ENCODE results near the gene DDX24. TPM values are rescaled to one million over a fixed set of nuclear protein-coding genes. Genes with fewer than 3 reads are reported as not detected.

Gene DDX24
- total and polyA plus RNA-seq, 4 donors, result 142 to 263 (median 251) TPM

DNA sequence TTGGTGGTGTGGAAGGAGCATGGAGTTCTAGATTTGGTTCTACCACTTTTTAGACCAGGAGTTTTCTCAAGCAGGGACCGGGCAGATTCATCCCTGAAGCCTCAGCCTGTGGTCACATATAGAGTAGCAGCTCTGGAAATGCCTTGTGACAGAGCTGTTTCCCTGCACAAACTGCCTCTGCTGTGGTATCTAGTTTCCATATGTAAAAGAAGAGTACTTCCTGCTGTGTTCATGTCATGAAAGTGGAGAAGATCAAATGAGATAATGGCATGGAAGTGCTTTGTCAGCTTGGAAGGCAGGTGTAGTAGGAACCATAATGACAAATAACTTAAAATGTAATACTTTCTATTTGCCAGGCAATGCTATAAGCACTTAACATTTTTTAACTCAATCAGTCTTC is 28.8 kb downstream of the DDX24 start:
- Histone ChIP-seq H3K36me3 (ENCODE audit: control insufficient read depth, insufficient read depth, low read length) (peaks cover 67% of the 10 kb centered on the region), H3K27ac (ENCODE audit: low read depth, low read length) (no peak overlapping the region), H3K4me1 (ENCODE audit: control insufficient read depth, insufficient read depth, low read length) (peaks cover 41% of the 10 kb centered on the region), H3K4me3 (ENCODE audit: low read depth, low read length) (no peak overlapping the region), H3K9me3 (ENCODE audit: control insufficient read depth, insufficient read depth, low read length) (no peaks in the 10 kb centered on the region), H3K27me3 (ENCODE audit: control insufficient read depth, insufficient read depth, low read length) (no peaks in the 10 kb centered on the region)
- 100% methylated on average over 1 of the region's 1 CpG for WGBS (ENCODE audit: insufficient coverage)
- DNase-seq (ENCODE audit: low read depth in 4 of 6, low spot score in 6 of 6), result no peak

DNA sequence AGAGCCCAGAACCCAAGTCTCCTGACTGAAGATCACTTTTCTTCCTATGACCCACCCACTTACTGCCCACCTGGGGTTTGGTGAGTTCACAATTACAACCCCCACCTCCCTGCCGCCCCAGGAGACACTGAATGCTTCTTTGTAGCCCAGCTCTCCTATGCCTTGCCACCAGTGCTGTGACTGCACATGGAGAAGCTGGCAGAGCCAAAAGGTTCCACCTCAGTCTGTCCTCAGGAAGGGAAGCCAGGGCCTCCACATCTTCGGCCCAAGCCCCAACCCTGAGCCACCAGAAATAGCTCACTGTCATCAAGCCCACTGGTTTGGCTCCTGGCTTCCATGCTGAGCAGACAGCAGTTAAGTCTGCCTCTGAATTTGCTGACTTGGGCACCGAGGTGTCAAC is 29.2 kb downstream of the DDX24 start:
- DNase-seq (ENCODE audit: low read depth in 4 of 6, low spot score in 6 of 6), result no peak

DNA sequence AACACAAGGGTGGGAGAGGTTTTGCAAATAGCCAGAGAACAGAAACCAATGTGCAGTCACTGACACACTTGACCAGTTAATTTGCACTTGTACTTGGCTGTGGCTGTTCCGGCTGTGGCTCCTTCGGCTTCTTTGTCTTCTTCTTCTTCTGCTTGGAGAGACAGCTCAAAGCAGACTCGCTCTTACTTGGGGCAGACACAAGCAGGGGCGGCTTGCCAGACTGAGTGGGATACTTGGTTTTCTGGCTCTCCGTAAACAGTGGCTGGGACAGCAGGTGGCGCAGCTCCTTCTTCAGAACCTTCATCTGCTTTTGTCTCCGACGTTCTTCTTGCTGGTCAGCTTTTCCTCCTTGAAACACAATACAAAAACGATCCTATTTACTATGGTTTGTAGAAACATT is 29.9 kb downstream of the DDX24 start:
- WGBS (ENCODE audit: insufficient coverage), result 19% methylated on average over 6 of the region's 9 CpGs
- H3K4me1 ChIP-seq (ENCODE audit: control insufficient read depth, insufficient read depth, low read length), result peaks cover 41% of the 10 kb centered on the region

More for the DNA sequence above, 29.2 kb downstream of the DDX24 start:
- peaks cover 71% of the 10 kb centered on the region for H3K36me3 ChIP-seq (ENCODE audit: control insufficient read depth, insufficient read depth, low read length)
- WGBS (ENCODE audit: insufficient coverage), result 78% methylated on average over 3 of the region's 3 CpGs
- H3K9me3 ChIP-seq (ENCODE audit: control insufficient read depth, insufficient read depth, low read length), result no peaks in the 10 kb centered on the region
- H3K27me3 ChIP-seq (ENCODE audit: control insufficient read depth, insufficient read depth, low read length), result no peaks in the 10 kb centered on the region
- H3K4me3 ChIP-seq (ENCODE audit: low read depth, low read length), result no peak overlapping the region
- peak overlapping the region; percentile 70 for H3K27ac ChIP-seq (ENCODE audit: low read depth, low read length)
- peaks cover 41% of the 10 kb centered on the region for H3K4me1 ChIP-seq (ENCODE audit: control insufficient read depth, insufficient read depth, low read length)

GRCh38 chr14:94050231-94050880 is 30.6 kb downstream of the DDX24 start:
- peaks cover 41% of the 10 kb centered on the region for H3K4me1 ChIP-seq (ENCODE audit: control insufficient read depth, insufficient read depth, low read length)
- 68% methylated on average over 5 of the region's 6 CpGs for WGBS (ENCODE audit: insufficient coverage)
- H3K27ac ChIP-seq (ENCODE audit: low read depth, low read length), result no peak overlapping the region
- no peaks in the 10 kb centered on the region for H3K27me3 ChIP-seq (ENCODE audit: control insufficient read depth, insufficient read depth, low read length)
- H3K9me3 ChIP-seq (ENCODE audit: control insufficient read depth, insufficient read depth, low read length), result no peaks in the 10 kb centered on the region
- peak in 2 of 6 donors; percentile 35 to 44 for DNase-seq (ENCODE audit: low read depth in 4 of 6, low spot score in 6 of 6)
- no peak overlapping the region for H3K4me3 ChIP-seq (ENCODE audit: low read depth, low read length)
- peaks cover 74% of the 10 kb centered on the region for H3K36me3 ChIP-seq (ENCODE audit: control insufficient read depth, insufficient read depth, low read length)

More for the DNA sequence above, 29.9 kb downstream of the DDX24 start:
- peaks cover 73% of the 10 kb centered on the region for H3K36me3 ChIP-seq (ENCODE audit: control insufficient read depth, insufficient read depth, low read length)
- no peak overlapping the region for H3K4me3 ChIP-seq (ENCODE audit: low read depth, low read length)
- peak in 5 of 6 donors; percentile 40 to 91 (median 70) for DNase-seq (ENCODE audit: low read depth in 4 of 6, low spot score in 6 of 6)
- H3K9me3 ChIP-seq (ENCODE audit: control insufficient read depth, insufficient read depth, low read length), result no peaks in the 10 kb centered on the region
- H3K27ac ChIP-seq (ENCODE audit: low read depth, low read length), result peak overlapping the region; percentile 70
- H3K27me3 ChIP-seq (ENCODE audit: control insufficient read depth, insufficient read depth, low read length), result no peaks in the 10 kb centered on the region

GRCh38 chr14:94049625-94050023 is 31.4 kb downstream of the DDX24 start:
- Histone ChIP-seq H3K4me3 (ENCODE audit: low read depth, low read length) (no peak overlapping the region), H3K9me3 (ENCODE audit: control insufficient read depth, insufficient read depth, low read length) (no peaks in the 10 kb centered on the region), H3K36me3 (ENCODE audit: control insufficient read depth, insufficient read depth, low read length) (peaks cover 75% of the 10 kb centered on the region), H3K27me3 (ENCODE audit: control insufficient read depth, insufficient read depth, low read length) (no peaks in the 10 kb centered on the region), H3K4me1 (ENCODE audit: control insufficient read depth, insufficient read depth, low read length) (peaks cover 41% of the 10 kb centered on the region), H3K27ac (ENCODE audit: low read depth, low read length) (no peak overlapping the region)
- no CpG with 5 or more reads among the region's 2 CpGs for WGBS (ENCODE audit: insufficient coverage)
- DNase-seq (ENCODE audit: low read depth in 4 of 6, low spot score in 6 of 6), result no peak

- H3K9me3 ChIP-seq (ENCODE audit: control insufficient read depth, insufficient read depth, low read length), result no peaks in the 10 kb centered on the region
- H3K27me3 ChIP-seq (ENCODE audit: control insufficient read depth, insufficient read depth, low read length), result no peaks in the 10 kb centered on the region
- DNase-seq (ENCODE audit: low read depth in 4 of 6, low spot score in 6 of 6), result peak; percentile 26 to 96 (median 74)
- H3K27ac ChIP-seq (ENCODE audit: low read depth, low read length), result peak overlapping the region; percentile 54
- H3K4me1 ChIP-seq (ENCODE audit: control insufficient read depth, insufficient read depth, low read length), result peaks cover 41% of the 10 kb centered on the region
- H3K36me3 ChIP-seq (ENCODE audit: control insufficient read depth, insufficient read depth, low read length), result peaks cover 76% of the 10 kb centered on the region
- 27% methylated on average over 3 of the region's 10 CpGs for WGBS (ENCODE audit: insufficient coverage)
- no peak overlapping the region for H3K4me3 ChIP-seq (ENCODE audit: low read depth, low read length)
Observed at GRCh38 chr14:94048691-94049624, 32.0 kb downstream of the DDX24 start.

- H3K27ac ChIP-seq (ENCODE audit: low read depth, low read length), result no peak overlapping the region
- peaks cover 76% of the 10 kb centered on the region for H3K36me3 ChIP-seq (ENCODE audit: control insufficient read depth, insufficient read depth, low read length)
Observed at GRCh38 chr14:94047581-94047980, 33.4 kb downstream of the DDX24 start.

DNA sequence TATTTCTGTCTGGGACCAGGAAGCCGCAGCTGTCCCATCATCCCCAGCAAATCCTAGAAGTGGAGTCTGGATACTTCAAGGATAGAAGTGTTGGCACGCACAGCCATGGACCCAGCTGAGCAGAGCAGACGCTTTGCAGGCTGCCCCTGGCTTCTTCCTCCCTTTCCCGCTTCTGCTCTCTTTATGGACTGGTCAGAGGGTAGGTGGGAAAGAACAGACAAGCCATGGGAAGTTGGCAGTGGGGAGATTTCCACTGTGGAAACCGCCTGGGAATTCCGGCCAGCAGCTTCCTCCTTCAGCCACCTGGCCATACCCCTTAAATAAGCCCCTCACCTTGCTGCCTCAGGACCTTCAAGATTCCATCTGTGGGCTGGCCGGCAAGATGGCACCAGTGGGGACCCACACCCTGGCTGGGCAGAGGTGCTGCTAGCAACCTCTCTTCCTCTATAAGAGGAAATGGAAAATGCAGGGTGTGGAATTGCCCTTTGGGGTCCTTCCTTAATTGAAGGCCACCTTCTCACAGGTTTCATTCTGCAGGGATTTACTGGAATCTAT is 34.2 kb downstream of the DDX24 start:
- Histone ChIP-seq H3K9me3 (ENCODE audit: control insufficient read depth, insufficient read depth, low read length) (no peaks in the 10 kb centered on the region), H3K36me3 (ENCODE audit: control insufficient read depth, insufficient read depth, low read length) (peaks cover 77% of the 10 kb centered on the region), H3K4me1 (ENCODE audit: control insufficient read depth, insufficient read depth, low read length) (peaks cover 51% of the 10 kb centered on the region), H3K4me3 (ENCODE audit: low read depth, low read length) (no peak overlapping the region), H3K27ac (ENCODE audit: low read depth, low read length) (no peak overlapping the region), H3K27me3 (ENCODE audit: control insufficient read depth, insufficient read depth, low read length) (no peaks in the 10 kb centered on the region)
- 77% methylated on average over 5 of the region's 7 CpGs for WGBS (ENCODE audit: insufficient coverage)
- no peak for DNase-seq (ENCODE audit: low read depth in 4 of 6, low spot score in 6 of 6)

More at GRCh38 chr14:94047581-94047980, 33.4 kb downstream of the DDX24 start:
- Histone ChIP-seq H3K9me3 (ENCODE audit: control insufficient read depth, insufficient read depth, low read length) (no peaks in the 10 kb centered on the region), H3K4me1 (ENCODE audit: control insufficient read depth, insufficient read depth, low read length) (peaks cover 46% of the 10 kb centered on the region), H3K27me3 (ENCODE audit: control insufficient read depth, insufficient read depth, low read length) (no peaks in the 10 kb centered on the region), H3K4me3 (ENCODE audit: low read depth, low read length) (no peak overlapping the region)
- WGBS (ENCODE audit: insufficient coverage), result 57% methylated on average over 3 of the region's 3 CpGs
- DNase-seq (ENCODE audit: low read depth in 4 of 6, low spot score in 6 of 6), result no peak

DNA sequence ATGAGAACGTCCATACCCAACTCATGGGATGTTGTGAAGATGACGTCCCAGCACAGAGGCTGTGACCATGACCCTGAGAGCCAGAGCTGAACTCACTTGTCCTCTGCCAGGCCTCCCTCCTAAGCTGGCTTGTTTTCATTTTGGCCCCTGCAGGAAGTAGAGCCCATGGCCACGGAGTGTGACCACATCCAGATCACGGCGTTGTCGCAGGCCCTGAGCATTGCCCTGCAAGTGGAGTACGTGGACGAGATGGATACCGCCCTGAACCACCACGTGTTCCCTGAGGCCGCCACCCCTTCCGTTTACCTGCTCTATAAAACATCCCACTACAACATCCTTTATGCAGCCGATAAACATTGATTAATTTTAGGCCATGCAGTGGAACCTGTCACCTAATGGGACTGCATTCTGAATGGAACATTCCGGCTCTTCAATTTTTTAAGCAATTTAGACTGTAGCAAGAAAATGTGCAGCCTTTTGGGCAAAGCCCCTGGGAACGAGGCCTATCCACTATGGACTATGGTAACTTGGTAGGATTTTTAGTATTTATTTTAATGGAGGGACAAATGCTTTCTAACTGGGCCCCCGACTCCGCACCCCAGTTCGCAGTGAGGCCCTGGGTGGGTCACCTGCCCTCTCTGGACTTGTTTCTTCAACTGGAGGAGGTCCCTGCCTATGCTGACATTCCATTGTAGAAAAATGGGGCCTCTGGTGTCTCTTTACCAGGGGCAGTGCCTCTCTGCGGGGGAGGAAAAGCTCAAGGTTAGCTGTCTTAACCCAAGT is 35.2 kb downstream of the DDX24 start:
- DNase-seq (ENCODE audit: low read depth in 4 of 6, low spot score in 6 of 6), result no peak
- no peak overlapping the region for H3K27ac ChIP-seq (ENCODE audit: low read depth, low read length)
- 92% methylated on average over 18 of the region's 19 CpGs for WGBS (ENCODE audit: insufficient coverage)

More for the DNA sequence above, 35.2 kb downstream of the DDX24 start:
- H3K27me3 ChIP-seq (ENCODE audit: control insufficient read depth, insufficient read depth, low read length), result no peaks in the 10 kb centered on the region
- no peaks in the 10 kb centered on the region for H3K9me3 ChIP-seq (ENCODE audit: control insufficient read depth, insufficient read depth, low read length)
- no peak overlapping the region for H3K4me3 ChIP-seq (ENCODE audit: low read depth, low read length)
- H3K36me3 ChIP-seq (ENCODE audit: control insufficient read depth, insufficient read depth, low read length), result peaks cover 82% of the 10 kb centered on the region
- H3K4me1 ChIP-seq (ENCODE audit: control insufficient read depth, insufficient read depth, low read length), result peaks cover 52% of the 10 kb centered on the region

Measured in spinal cord (tissue), 10 donors.